HEK293 (cell line): ENCODE measurements around the gene TVP23C.

Source experiments
- CTCF ChIA-PET: fragments of 350-600 bp; formaldehyde crosslinking; extraction: SDS; loops from one replicate; lab custom pipeline; 2021; ENCODE audit warnings: antibody characterized with exemption; lab: Yijun Ruan, JAX
- POLR2A ChIA-PET: fragments of 300-600 bp; formaldehyde crosslinking; extraction: SDS; loops from one replicate; lab custom pipeline; 2020; ENCODE audit warnings: antibody characterized with exemption, inconsistent platforms; lab: Yijun Ruan, JAX
- H3K27ac ChIP-seq: fragments of 200-500 bp; sonication (Bioruptor generic); 2 replicates; pipeline ENCODE4 v1.5.1; 2014; ENCODE audit warnings: low read depth, low read length, control low read depth, inconsistent platforms; ENCODE audit errors: extremely low read depth
- H3K36me3 ChIP-seq, 2 experiments: fragments of 200-500 bp in 1 of 2; sonication (Bioruptor generic) in 1 of 2; 1 replicate in 1 of 2; 2 replicates in 1 of 2; pipeline ENCODE4 v1.5.1; 2014 to 2017; ENCODE audit warnings: inconsistent platforms in 2 of 2, low read length in 2 of 2; ENCODE audit not compliant: control insufficient read depth in 2 of 2, insufficient read depth in 1 of 2
- H3K4me1 ChIP-seq: fragments of 200-500 bp; sonication (Bioruptor generic); 2 replicates; pipeline ENCODE4 v1.5.1; 2014; ENCODE audit warnings: mild to moderate bottlenecking, low read length, inconsistent platforms; ENCODE audit not compliant: control insufficient read depth, insufficient read depth
- H3K4me3 ChIP-seq: 2 replicates; pipeline ENCODE4 v1.5.1; 2011; ENCODE audit warnings: low read depth, mild to moderate bottlenecking, control low read depth, low read length, moderate library complexity
- H3K9me3 ChIP-seq: fragments of 200-500 bp; sonication (Bioruptor generic); 2 replicates; pipeline ENCODE4 v1.5.1; 2014; ENCODE audit warnings: low read depth, low read length, inconsistent platforms; ENCODE audit not compliant: control insufficient read depth, insufficient read depth
- ATF2 ChIP-seq: fragments of 450-650 bp; formaldehyde crosslinking; IDR thresholded peaks from 2 replicates; pipeline ENCODE4 v1.5.1; 2016; ENCODE audit warnings: missing biosample characterization, missing genetic modification characterization, low read depth
- HOXD13 ChIP-seq: sonication (generic); formaldehyde crosslinking; IDR thresholded peaks from 2 replicates; pipeline ENCODE4 v1.8.0; 2022; ENCODE audit warnings: missing genetic modification reagents, borderline replicate concordance
- KLF17 ChIP-seq: fragments of 450-650 bp; formaldehyde crosslinking; IDR thresholded peaks from 2 replicates; pipeline ENCODE4 v1.5.1; 2016; ENCODE audit warnings: missing biosample characterization, missing genetic modification characterization
- MYNN ChIP-seq: fragments of 450-650 bp; formaldehyde crosslinking; IDR thresholded peaks from 2 replicates; pipeline ENCODE4 v1.5.1; 2016; ENCODE audit warnings: missing biosample characterization, missing genetic modification characterization, borderline replicate concordance
- SCRT2 ChIP-seq: fragments of 450-650 bp; formaldehyde crosslinking; IDR thresholded peaks from 2 replicates; pipeline ENCODE4 v1.5.1; 2016; ENCODE audit warnings: missing biosample characterization, missing genetic modification characterization
- TCF7L2 ChIP-seq: IDR thresholded peaks from 2 replicates; pipeline ENCODE4 v1.6.1; 2011; ENCODE audit warnings: low read depth, mild to moderate bottlenecking, inconsistent platforms, low read length, moderate library complexity, borderline replicate concordance
- ZNF10 ChIP-seq: fragments of 450-650 bp; formaldehyde crosslinking; IDR thresholded peaks from 2 replicates; pipeline ENCODE4 v1.5.1; 2017; ENCODE audit warnings: missing biosample characterization, missing genetic modification characterization
- ZNF112 ChIP-seq: fragments of 450-650 bp; formaldehyde crosslinking; IDR thresholded peaks from 2 replicates; pipeline ENCODE4 v1.5.0; 2017; ENCODE audit warnings: missing biosample characterization, missing genetic modification characterization
- ZNF184 ChIP-seq: fragments of 450-650 bp; IDR thresholded peaks from 2 replicates; pipeline ENCODE4 v1.5.1; 2018; ENCODE audit warnings: missing biosample characterization, mild to moderate bottlenecking, missing genetic modification characterization
- ZNF548 ChIP-seq: fragments of 450-650 bp; formaldehyde crosslinking; IDR thresholded peaks from 2 replicates; pipeline ENCODE4 v1.5.1; 2016; ENCODE audit warnings: missing biosample characterization, missing genetic modification characterization
- ZNF585B ChIP-seq: fragments of 450-650 bp; formaldehyde crosslinking; IDR thresholded peaks from 2 replicates; pipeline ENCODE4 v1.5.1; 2016; ENCODE audit warnings: missing biosample characterization, missing genetic modification characterization
- ZNF639 ChIP-seq: fragments of 450-650 bp; formaldehyde crosslinking; IDR thresholded peaks from 2 replicates; pipeline ENCODE4 v1.5.1; 2016; ENCODE audit warnings: missing biosample characterization, missing genetic modification characterization
- ZNF670 ChIP-seq: fragments of 450-650 bp; formaldehyde crosslinking; IDR thresholded peaks from 2 replicates; pipeline ENCODE4 v1.5.1; 2016; ENCODE audit warnings: missing biosample characterization, missing genetic modification characterization, low read depth
- ZNF76 ChIP-seq: fragments of 450-650 bp; formaldehyde crosslinking; IDR thresholded peaks from 2 replicates; pipeline ENCODE4; 2016; ENCODE audit warnings: low read depth, missing biosample characterization, missing genetic modification characterization, borderline replicate concordance
- ZSCAN16 ChIP-seq: fragments of 450-650 bp; formaldehyde crosslinking; IDR thresholded peaks from 2 replicates; pipeline ENCODE4 v1.5.1; 2016; ENCODE audit warnings: missing biosample characterization, missing genetic modification characterization
- ZSCAN23 ChIP-seq: fragments of 450-650 bp; formaldehyde crosslinking; IDR thresholded peaks from 2 replicates; pipeline ENCODE4 v1.5.1; 2016; ENCODE audit warnings: missing biosample characterization, missing genetic modification characterization
- ZSCAN30 ChIP-seq: fragments of 450-650 bp; IDR thresholded peaks from 2 replicates; pipeline ENCODE4 v1.5.1; 2018; ENCODE audit warnings: missing biosample characterization, mild to moderate bottlenecking, missing genetic modification characterization, moderate library complexity

TVP23C gene

GRCh38 chr17:15516150-15516549 is 47.1 kb downstream of the TVP23C start:
- H3K27ac ChIP-seq = no peak overlapping the region
- H3K4me1 ChIP-seq = no peaks in the 10 kb centered on the region
- ChIA-PET POLR2A (no interaction called here), CTCF (no interaction called here)
- no peaks in the 10 kb centered on the region for H3K9me3 ChIP-seq
- TF ChIP-seq KLF17 (tag by site-specific recombination) (no peak), ZNF548 (peak; percentile 82; the same call in 1 of the 2 replicates)
- peaks cover 0 to 59% of the 10 kb centered on the region in 2 experiments; a peak in 1 of 3 replicates for H3K36me3 ChIP-seq
- no peak overlapping the region for H3K4me3 ChIP-seq

GRCh38 chr17:15514469-15514868 is 48.8 kb downstream of the TVP23C start:
- peaks cover 0 to 62% of the 10 kb centered on the region in 2 experiments; a peak in 1 of 3 replicates for H3K36me3 ChIP-seq
- CTCF ChIA-PET = interaction anchor here (0.7 to 3.0 kb wide), 3 partner anchors 11 to 277 kb away, joined by 3 to 20 read pairs (median 3); no protein-coding TSS in a partner anchor
- TF ChIP-seq ZSCAN30 (no peak), ZNF10 (no peak), KLF17 (tag by site-specific recombination) (no peak), ZNF76 (tag by site-specific recombination) (no peak), MYNN (tag by site-specific recombination) (no peak), SCRT2 (tag by site-specific recombination) (no peak), ZNF670 (tag by site-specific recombination) (no peak), ZNF585B (tag by site-specific recombination) (no peak), ZNF184 (no peak), ZNF639 (tag by site-specific recombination) (no peak)
- TF ChIP-seq, all 188 proteins: peak for 0
- POLR2A ChIA-PET = no interaction called here
- H3K27ac ChIP-seq = no peak overlapping the region
- H3K4me3 ChIP-seq = no peak overlapping the region
- H3K4me1 ChIP-seq = no peaks in the 10 kb centered on the region
- H3K9me3 ChIP-seq = no peaks in the 10 kb centered on the region

GRCh38 chr17:15513856-15514459 is 49.3 kb downstream of the TVP23C start:
- no peaks in the 10 kb centered on the region for H3K9me3 ChIP-seq
- POLR2A ChIA-PET = no interaction called here
- no peak overlapping the region for H3K27ac ChIP-seq
- no peaks in the 10 kb centered on the region for H3K4me1 ChIP-seq
- TF ChIP-seq ZNF112 (tag by site-specific recombination) (no peak), HOXD13 (CRISPR knock-in tag) (no peak), ATF2 (no peak), ZNF76 (tag by site-specific recombination) (no peak), TCF7L2 (no peak), ZSCAN23 (tag by site-specific recombination) (no peak), ZSCAN16 (tag by site-specific recombination) (no peak)
- H3K36me3 ChIP-seq = peaks cover 0 to 64% of the 10 kb centered on the region in 2 experiments; a peak in 1 of 3 replicates
- no peak overlapping the region for H3K4me3 ChIP-seq
- CTCF ChIA-PET = interaction anchor here (0.7 to 3.0 kb wide), 6 partner anchors 11 to 277 kb away, joined by 3 to 20 read pairs (median 3); no protein-coding TSS in a partner anchor
